DND-41 (cell line): ENCODE results near the gene TPO.

Experiments
- CTCF ChIP-seq: IDR thresholded peaks from 2 replicates; pipeline ENCODE4 v1.5.1; 2012; ENCODE audit warnings: borderline replicate concordance, low read length, moderate library complexity, mild to moderate bottlenecking; ENCODE audit not compliant: poor library complexity, severe bottlenecking; ENCODE audit errors: extremely low read depth
- EZH2 ChIP-seq: IDR thresholded peaks from 3 replicates; pipeline ENCODE4 v1.6.1; 2012; ENCODE audit warnings: borderline replicate concordance, low read depth, mild to moderate bottlenecking, moderate library complexity, low read length, inconsistent platforms; ENCODE audit not compliant: severe bottlenecking

DNA sequence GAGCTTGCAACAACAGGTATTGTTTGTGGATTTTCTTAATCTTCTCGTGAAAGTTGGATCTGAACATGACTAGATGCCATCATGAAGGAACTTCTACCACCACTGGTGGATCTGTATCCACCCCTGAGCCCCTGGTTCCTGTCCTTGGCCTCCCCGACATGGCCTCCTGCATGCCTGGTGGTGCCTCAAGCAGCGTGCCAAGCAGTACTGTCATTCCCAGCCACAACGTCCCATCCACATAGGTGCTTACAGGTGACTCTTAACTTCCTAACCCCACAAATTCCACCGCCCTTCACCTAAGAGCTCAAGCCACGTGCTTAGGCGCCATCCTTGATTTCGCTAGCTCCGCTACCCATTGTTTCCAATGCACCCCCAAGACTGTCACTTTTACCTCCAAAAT lies 23.1 kb downstream of the TPO start:
- no peak for TF ChIP-seq EZH2
- no peak for TF ChIP-seq CTCF
